HCT116 (cell line): ENCODE data around the gene ANKRD13C. TPM values are rescaled to one million over a fixed set of nuclear protein-coding genes. Genes with fewer than 3 reads are reported as not detected.

Source experiments
- ATAC-seq: fragments of 200-7000 bp; cut with Tn5 transposase; 2 replicates; pipeline ENCODE4 v1.9.1; 2020; ENCODE audit warnings: mild to moderate bottlenecking, moderate library complexity
- BruUV-seq: library from RNA; stranded (reverse); fragments of 400-500 nt; replicated peaks from 2 replicates; lab custom pipeline; 2021; lab: Mats Ljungman, UMichigan
- CTCF ChIA-PET: fragments of 300-600 bp; sonication (Branson Sonifier 250); formaldehyde crosslinking; loops from one replicate; lab custom pipeline; 2021; ENCODE audit warnings: antibody characterized with exemption; lab: Charles Lee
- POLR2A ChIA-PET: fragments of 300-600, 350-600 bp; sonication (Branson Sonifier 250); formaldehyde crosslinking; loops from one replicate; lab custom pipeline; 2021; ENCODE audit warnings: antibody characterized with exemption; lab: Charles Lee
- RAD21 ChIA-PET, 2 experiments: fragments of 300-600 bp; sonication (Branson Sonifier 250); formaldehyde crosslinking; loops; one replicate each; lab custom pipeline; 2023; ENCODE audit warnings: low total read pairs in 2 of 2; ENCODE audit not compliant: uncharacterized antibody in 2 of 2, unreplicated experiment in 2 of 2, low non-redundant PET in 1 of 2; lab: Charles Lee
- DNase-seq: peaks from one replicate; pipeline ENCODE4 v3.0.0-alpha.2; 2010; ENCODE audit warnings: low read depth, low spot score
- H2AFZ ChIP-seq: fragments of 200-600 bp; shearing (Covaris generic), sonication (generic); 2 replicates; pipeline ENCODE4 v1.6.1; 2017; ENCODE audit warnings: low read depth, mixed run types, mixed read lengths, antibody characterized with exemption, low read length; ENCODE audit not compliant: poor library complexity, severe bottlenecking
- H3K27ac ChIP-seq: 2 replicates; pipeline ENCODE4 v1.5.1; 2012; ENCODE audit warnings: low read depth, low read length
- H3K27me3 ChIP-seq: fragments of 200-600 bp; sonication (generic); 2 replicates; pipeline ENCODE4 v1.6.1; 2016; ENCODE audit warnings: mixed run types, low read length, mixed read lengths; ENCODE audit not compliant: insufficient read depth
- H3K36me3 ChIP-seq, 2 experiments: fragments of 200-500 bp in 1 of 2; fragments of 200-600 bp in 1 of 2; sonication (Bioruptor generic) in 1 of 2; sonication (generic) in 1 of 2; 2 replicates each; pipeline versions ENCODE4 v1.5.1 to v1.6.1; 2014 to 2016; ENCODE audit warnings: low read length in 2 of 2, inconsistent platforms in 1 of 2, mixed read lengths in 1 of 2, mixed run types in 1 of 2; ENCODE audit not compliant: insufficient read depth in 2 of 2, control insufficient read depth in 1 of 2
- H3K4me1 ChIP-seq, 2 experiments: fragments of 200-600 bp in 1 of 2; sonication (generic) in 1 of 2; 2 replicates each; pipeline versions ENCODE4 v1.5.1 to v1.6.1; 2012 to 2017; ENCODE audit warnings: low read length in 2 of 2, inconsistent platforms in 1 of 2, mild to moderate bottlenecking in 1 of 2, mixed read lengths in 1 of 2, mixed run types in 1 of 2, moderate library complexity in 1 of 2; ENCODE audit not compliant: insufficient read depth in 2 of 2, control insufficient read depth in 1 of 2
- H3K4me2 ChIP-seq: fragments of 200-600 bp; sonication (generic); 2 replicates; pipeline ENCODE4 v1.6.1; 2017; ENCODE audit warnings: mixed run types, low read length, mixed read lengths
- H3K4me3 ChIP-seq, 2 experiments: fragments of 200-600 bp in 1 of 2; sonication (generic) in 1 of 2; replicated peaks in 1 of 2; 2 replicates each; pipeline ENCODE4 v1.5.1; 2011 to 2016; ENCODE audit warnings: low read length in 2 of 2, control low read depth in 1 of 2, low read depth in 1 of 2, mild to moderate bottlenecking in 1 of 2, mixed read lengths in 1 of 2, mixed run types in 1 of 2
- H3K79me2 ChIP-seq: fragments of 200-600 bp; sonication (generic); 2 replicates; pipeline ENCODE4 v1.6.1; 2017; ENCODE audit warnings: mild to moderate bottlenecking, mixed run types, low read length, moderate library complexity, mixed read lengths; ENCODE audit not compliant: insufficient read depth
- H3K9ac ChIP-seq: fragments of 200-600 bp; sonication (generic); 2 replicates; pipeline ENCODE4 v1.6.1; 2016; ENCODE audit warnings: low read length, mixed read lengths
- H3K9me2 ChIP-seq: fragments of 200-600 bp; sonication (generic), shearing (Covaris generic); 2 replicates; pipeline ENCODE4 v1.6.1; 2017; ENCODE audit warnings: mixed run types, mild to moderate bottlenecking, moderate library complexity; ENCODE audit not compliant: insufficient read depth
- H3K9me3 ChIP-seq, 2 experiments: fragments of 200-500 bp in 1 of 2; fragments of 200-600 bp in 1 of 2; sonication (Bioruptor generic) in 1 of 2; sonication (generic) in 1 of 2; 2 replicates each; pipeline ENCODE4 v1.6.1; 2014 to 2017; ENCODE audit warnings: low read length in 2 of 2, mixed read lengths in 2 of 2, inconsistent platforms in 1 of 2, low read depth in 1 of 2, mild to moderate bottlenecking in 1 of 2, mixed run types in 1 of 2, moderate library complexity in 1 of 2; ENCODE audit not compliant: control insufficient read depth in 1 of 2, insufficient read depth in 1 of 2
- H4K20me1 ChIP-seq: fragments of 200-600 bp; sonication (generic), shearing (Covaris generic); 2 replicates; pipeline ENCODE4 v1.6.1; 2017; ENCODE audit warnings: mixed run types, mild to moderate bottlenecking, moderate library complexity; ENCODE audit not compliant: insufficient read depth
- CBX3 ChIP-seq: IDR thresholded peaks from 2 replicates; pipeline ENCODE4 v1.6.1; 2012; ENCODE audit warnings: low read depth
- CEBPB ChIP-seq: IDR thresholded peaks from 2 replicates; pipeline ENCODE4 v1.6.1; 2012; ENCODE audit warnings: low read depth
- EGR1 ChIP-seq: IDR thresholded peaks from 2 replicates; pipeline ENCODE4 v1.6.1; 2012; ENCODE audit warnings: low read depth
- ELF1 ChIP-seq: IDR thresholded peaks from 2 replicates; pipeline ENCODE4 v1.6.1; 2012; ENCODE audit warnings: low read depth, borderline replicate concordance
- EZH2 ChIP-seq: fragments of 200-600 bp; sonication (generic); IDR thresholded peaks from 2 replicates; pipeline ENCODE4 v1.6.1; 2017; ENCODE audit warnings: antibody characterized with exemption, mixed run types
- EZH2phosphoT487 ChIP-seq: fragments of 200-600 bp; IDR thresholded peaks from 2 replicates; pipeline ENCODE4 v1.6.1; 2018; ENCODE audit warnings: antibody characterized with exemption, borderline replicate concordance
- FOSL1 ChIP-seq: IDR thresholded peaks from 2 replicates; pipeline ENCODE4 v1.6.1; 2012; ENCODE audit warnings: low read depth
- JUND ChIP-seq: IDR thresholded peaks from 2 replicates; pipeline ENCODE4 v1.6.1; 2012
- MAX ChIP-seq: IDR thresholded peaks from 2 replicates; pipeline ENCODE4 v1.6.1; 2012
- POLR2AphosphoS5 ChIP-seq: IDR thresholded peaks from 2 replicates; pipeline ENCODE4 v1.6.1; 2011; ENCODE audit warnings: mild to moderate bottlenecking, low read depth, low read length, moderate library complexity
- RAD21 ChIP-seq: IDR thresholded peaks from 2 replicates; pipeline ENCODE4 v1.6.1; 2012; ENCODE audit warnings: low read depth, mild to moderate bottlenecking
- SIN3A ChIP-seq: IDR thresholded peaks from 2 replicates; pipeline ENCODE4 v1.6.1; 2012; ENCODE audit warnings: low read depth
- SRF ChIP-seq: IDR thresholded peaks from 2 replicates; pipeline ENCODE4 v1.6.1; 2012; ENCODE audit warnings: low read depth
- TCF7L2 ChIP-seq: IDR thresholded peaks from 2 replicates; pipeline ENCODE4 v1.7.0; 2011; ENCODE audit warnings: borderline replicate concordance, inconsistent platforms; ENCODE audit not compliant: insufficient read depth, insufficient read length; ENCODE audit errors: extremely low read depth
- YY1 ChIP-seq: IDR thresholded peaks from 2 replicates; pipeline ENCODE4 v1.6.1; 2011; ENCODE audit warnings: low read length, low read depth, moderate library complexity, mild to moderate bottlenecking; ENCODE audit not compliant: insufficient replicate concordance; ENCODE audit errors: extremely low read depth
- ZFX ChIP-seq: fragments of 450-650 bp; IDR thresholded peaks from 2 replicates; pipeline ENCODE4 v1.6.1; 2017
- ZNF274 ChIP-seq: fragments of 200-500 bp; sonication (Bioruptor generic); IDR thresholded peaks from 2 replicates; pipeline ENCODE4 v1.6.1; 2014; ENCODE audit warnings: mild to moderate bottlenecking, low read depth, low read length, inconsistent platforms
- intact Hi-C: fragments of 100-400 bp; cut with micrococcal nuclease; formaldehyde crosslinking; loops from 2 replicates; pipeline ENCODE4 v1.10.0; 2022
- total RNA-seq: library from RNA; stranded (reverse); gene quantifications from one replicate; pipeline ENCODE4 v1.2.1, GENCODE V29; 2021; ENCODE audit not compliant: unreplicated experiment
- TF ChIP-seq, protein P1 (sequence below): IDR thresholded peaks from 2 replicates; pipeline ENCODE4 v1.6.1; 2012
- TF ChIP-seq, protein P2 (sequence below): IDR thresholded peaks from 2 replicates; pipeline ENCODE4 v1.6.1; 2012; ENCODE audit warnings: low read depth

Gene ANKRD13C
- total RNA-seq, 1 experiment from 2014 or later = 21.1 TPM

- TF ChIP-seq, protein P1, sequence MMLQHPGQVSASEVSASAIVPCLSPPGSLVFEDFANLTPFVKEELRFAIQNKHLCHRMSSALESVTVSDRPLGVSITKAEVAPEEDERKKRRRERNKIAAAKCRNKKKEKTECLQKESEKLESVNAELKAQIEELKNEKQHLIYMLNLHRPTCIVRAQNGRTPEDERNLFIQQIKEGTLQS = no peak
- TF ChIP-seq ZFX (no peak), CBX3 (no peak), POLR2AphosphoS5 (no peak)
These were observed 45.8 kb upstream of the ANKRD13C start (continued) for GRCh38 chr1:70400335-70400734.

GRCh38 chr1:70397013-70397412 is 42.5 kb upstream of the ANKRD13C start:
- DNase-seq = no peak
- H3K4me3 ChIP-seq = no peak overlapping the region
- no peak overlapping the region for H3K27ac ChIP-seq
- TF ChIP-seq MAX (no peak), SRF (no peak), CEBPB (no peak), EZH2 (no peak), FOSL1 (no peak), EZH2phosphoT487 (no peak), YY1 (no peak), TCF7L2 (no peak), RAD21 (no peak), ZNF274 (no peak), SIN3A (no peak), EGR1 (no peak), ZFX (no peak), POLR2AphosphoS5 (no peak), JUND (no peak), ELF1 (no peak)
- TF ChIP-seq, protein P1 = no peak
- TF ChIP-seq, protein P2, sequence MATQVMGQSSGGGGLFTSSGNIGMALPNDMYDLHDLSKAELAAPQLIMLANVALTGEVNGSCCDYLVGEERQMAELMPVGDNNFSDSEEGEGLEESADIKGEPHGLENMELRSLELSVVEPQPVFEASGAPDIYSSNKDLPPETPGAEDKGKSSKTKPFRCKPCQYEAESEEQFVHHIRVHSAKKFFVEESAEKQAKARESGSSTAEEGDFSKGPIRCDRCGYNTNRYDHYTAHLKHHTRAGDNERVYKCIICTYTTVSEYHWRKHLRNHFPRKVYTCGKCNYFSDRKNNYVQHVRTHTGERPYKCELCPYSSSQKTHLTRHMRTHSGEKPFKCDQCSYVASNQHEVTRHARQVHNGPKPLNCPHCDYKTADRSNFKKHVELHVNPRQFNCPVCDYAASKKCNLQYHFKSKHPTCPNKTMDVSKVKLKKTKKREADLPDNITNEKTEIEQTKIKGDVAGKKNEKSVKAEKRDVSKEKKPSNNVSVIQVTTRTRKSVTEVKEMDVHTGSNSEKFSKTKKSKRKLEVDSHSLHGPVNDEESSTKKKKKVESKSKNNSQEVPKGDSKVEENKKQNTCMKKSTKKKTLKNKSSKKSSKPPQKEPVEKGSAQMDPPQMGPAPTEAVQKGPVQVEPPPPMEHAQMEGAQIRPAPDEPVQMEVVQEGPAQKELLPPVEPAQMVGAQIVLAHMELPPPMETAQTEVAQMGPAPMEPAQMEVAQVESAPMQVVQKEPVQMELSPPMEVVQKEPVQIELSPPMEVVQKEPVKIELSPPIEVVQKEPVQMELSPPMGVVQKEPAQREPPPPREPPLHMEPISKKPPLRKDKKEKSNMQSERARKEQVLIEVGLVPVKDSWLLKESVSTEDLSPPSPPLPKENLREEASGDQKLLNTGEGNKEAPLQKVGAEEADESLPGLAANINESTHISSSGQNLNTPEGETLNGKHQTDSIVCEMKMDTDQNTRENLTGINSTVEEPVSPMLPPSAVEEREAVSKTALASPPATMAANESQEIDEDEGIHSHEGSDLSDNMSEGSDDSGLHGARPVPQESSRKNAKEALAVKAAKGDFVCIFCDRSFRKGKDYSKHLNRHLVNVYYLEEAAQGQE = no peak
- TF ChIP-seq, all 23 proteins: peak for 0
- peak overlapping the region; percentile 26 for H2AFZ ChIP-seq
- no peaks in the 10 kb centered on the region for H4K20me1 ChIP-seq
- no peaks in the 10 kb centered on the region for H3K9me3 ChIP-seq
- no peaks in the 10 kb centered on the region for H3K79me2 ChIP-seq
- no peaks in the 10 kb centered on the region for H3K27me3 ChIP-seq
- no peaks in the 10 kb centered on the region for H3K4me1 ChIP-seq
- no peaks in the 10 kb centered on the region for H3K9me2 ChIP-seq
- ChIA-PET RAD21 (no interaction called here), CTCF (no interaction called here), POLR2A (no interaction called here)
- no peaks in the 10 kb centered on the region for H3K36me3 ChIP-seq
- no TSS peak for BruUV-seq
- ATAC-seq = no peak
- intact Hi-C loops = no loop called here
- no peak overlapping the region for H3K4me2 ChIP-seq
- no peak overlapping the region for H3K9ac ChIP-seq
